Endothelial cell of umbilical vein (primary cell): ENCODE data around the gene RARRES1. TPM values are rescaled to one million over a fixed set of nuclear protein-coding genes. Genes with fewer than 3 reads are reported as not detected.
A peak's percentile ranks its signal among the peaks of the same experiment; 100 is the strongest.

Experiments
- BruUV-seq: library from RNA; stranded (reverse); fragments of 400-500 nt; replicated peaks from 2 replicates; lab custom pipeline; 2021; lab: Mats Ljungman, UMichigan
- CTCF ChIA-PET: fragments of 300-600, 350-600 bp; sonication (Branson Sonifier 250); formaldehyde crosslinking; loops from one replicate; lab custom pipeline; 2021; ENCODE audit warnings: antibody characterized with exemption, inconsistent platforms; lab: Charles Lee
- POLR2A ChIA-PET: fragments of 300-600, 350-600 bp; sonication (Branson Sonifier 250); formaldehyde crosslinking; loops from one replicate; lab custom pipeline; 2021; ENCODE audit warnings: antibody characterized with exemption, inconsistent platforms; lab: Charles Lee
- DNase-seq: peaks from one replicate; pipeline ENCODE4 v3.0.0-alpha.2; 2011; ENCODE audit warnings: low read depth, low spot score
- FAIRE-seq: peaks from 2 replicates; lab custom pipeline; 2011; peaks lifted over from hg19 to GRCh38; lab: Jason Lieb, UNC
- H2AFZ ChIP-seq: 2 replicates; pipeline ENCODE4 v1.6.0; 2012; ENCODE audit warnings: low read depth, low read length, control low read depth, inconsistent platforms
- H3K27ac ChIP-seq: 2 replicates; pipeline ENCODE4 v1.5.1; 2011; ENCODE audit warnings: low read depth, mild to moderate bottlenecking, control low read depth, low read length, moderate library complexity; ENCODE audit not compliant: insufficient read depth
- H3K27me3 ChIP-seq, 2 experiments: 2 replicates each; pipeline versions ENCODE4 v1.6.0 to v1.6.1; 2011; ENCODE audit warnings: low read length in 2 of 2, mixed read lengths in 1 of 2; ENCODE audit not compliant: control insufficient read depth in 2 of 2, insufficient read depth in 2 of 2
- H3K36me3 ChIP-seq, 2 experiments: 2 replicates in 1 of 2; 3 replicates in 1 of 2; pipeline ENCODE4 v1.5.1; 2011; ENCODE audit warnings: low read length in 2 of 2, mild to moderate bottlenecking in 1 of 2, moderate library complexity in 1 of 2; ENCODE audit not compliant: control insufficient read depth in 2 of 2, insufficient read depth in 2 of 2; ENCODE audit errors: extremely low read depth in 1 of 2
- H3K4me1 ChIP-seq: 3 replicates; pipeline ENCODE4 v1.5.1; 2011; ENCODE audit warnings: mild to moderate bottlenecking, low read length; ENCODE audit not compliant: control insufficient read depth, insufficient read depth; ENCODE audit errors: extremely low read depth
- H3K4me2 ChIP-seq: 2 replicates; pipeline ENCODE4 v1.6.1; 2011; ENCODE audit warnings: low read length, control low read depth, mixed read lengths; ENCODE audit not compliant: insufficient read depth
- H3K4me3 ChIP-seq, 3 experiments: fragments of 200-600 bp in 1 of 3; sonication (generic), shearing (Covaris generic) in 1 of 3; replicated peaks in 1 of 3; 2 replicates each; pipeline ENCODE4 v1.5.1; 2011 to 2016; ENCODE audit warnings: control low read depth in 3 of 3, low read length in 3 of 3, mild to moderate bottlenecking in 2 of 3, inconsistent platforms in 1 of 3, low read depth in 1 of 3, moderate library complexity in 1 of 3; ENCODE audit not compliant: insufficient read depth in 1 of 3
- H3K79me2 ChIP-seq: 2 replicates; pipeline ENCODE4 v1.6.0; 2012; ENCODE audit warnings: low read length, inconsistent platforms; ENCODE audit not compliant: control insufficient read depth, insufficient read depth
- H3K9ac ChIP-seq: replicated peaks from 2 replicates; pipeline ENCODE3; 2011; ENCODE audit warnings: low read length, control low read depth; ENCODE audit not compliant: insufficient read depth; ENCODE audit errors: extremely low read depth
- H3K9me1 ChIP-seq: replicated peaks from 3 replicates; pipeline ENCODE4 v1.6.0; 2011; ENCODE audit warnings: mild to moderate bottlenecking, low read length; ENCODE audit not compliant: control insufficient read depth, insufficient read depth; ENCODE audit errors: extremely low read depth
- H3K9me3 ChIP-seq: replicated peaks from 2 replicates; pipeline ENCODE4 v1.5.1; 2012; ENCODE audit warnings: low read length, inconsistent platforms; ENCODE audit not compliant: control insufficient read depth, insufficient read depth
- H4K20me1 ChIP-seq: replicated peaks from 2 replicates; pipeline ENCODE3; 2011; ENCODE audit warnings: mild to moderate bottlenecking, low read length; ENCODE audit not compliant: control insufficient read depth, insufficient read depth; ENCODE audit errors: extremely low read depth
- FOS ChIP-seq: IDR thresholded peaks from 2 replicates; pipeline ENCODE4 v1.6.1; 2011; ENCODE audit warnings: mild to moderate bottlenecking, low read length, moderate library complexity, borderline replicate concordance; ENCODE audit not compliant: insufficient read depth
- GATA2 ChIP-seq: IDR thresholded peaks from 2 replicates; pipeline ENCODE4 v1.7.0; 2011; ENCODE audit warnings: low read depth, mild to moderate bottlenecking, moderate library complexity, mixed read lengths, low read length; ENCODE audit not compliant: insufficient read length, insufficient read depth
- JUN ChIP-seq: IDR thresholded peaks from 2 replicates; pipeline ENCODE4 v1.6.1; 2011; ENCODE audit warnings: borderline replicate concordance, low read depth; ENCODE audit not compliant: insufficient read length, insufficient read depth
- POLR2A ChIP-seq: IDR thresholded peaks from 2 replicates; pipeline ENCODE4 v1.6.1; 2012; ENCODE audit warnings: low read depth, mild to moderate bottlenecking, control low read depth, low read length
- dilution Hi-C: fragments of 300-500 bp; cut with MboI; formaldehyde crosslinking; loops from one replicate; pipeline ENCODE4 v1.15.0; 2019; ENCODE audit warnings: low sequenced_read_pairs; ENCODE audit not compliant: extremely low pct_ligation_motif_present
- intact Hi-C: fragments of 100-400 bp; cut with micrococcal nuclease; formaldehyde crosslinking; loops from one replicate; pipeline ENCODE4 v1.10.0; 2022
- polyA plus RNA-seq, 4 experiments: library from polyadenylated mRNA; depleted of rRNA in 3 of 4; stranded (reverse) in 3 of 4; unstranded in 1 of 4; fragments of >200 nt; gene quantifications; 2 replicates each; pipeline versions ENCODE4 v1.2.1 to v1.2.3, GENCODE V29; 2011 to 2012; ENCODE audit warnings: missing spikeins in 1 of 4
- total RNA-seq: library from RNA; stranded (reverse); gene quantifications from 2 replicates; pipeline ENCODE4 v1.2.3, GENCODE V29; 2021

The RARRES1 gene
- total and polyA plus RNA-seq, 2 donors (not counting 3 experiments of a cell fraction or from before 2014, with no cell fraction given): 0.98 to 1.5 TPM

DNA sequence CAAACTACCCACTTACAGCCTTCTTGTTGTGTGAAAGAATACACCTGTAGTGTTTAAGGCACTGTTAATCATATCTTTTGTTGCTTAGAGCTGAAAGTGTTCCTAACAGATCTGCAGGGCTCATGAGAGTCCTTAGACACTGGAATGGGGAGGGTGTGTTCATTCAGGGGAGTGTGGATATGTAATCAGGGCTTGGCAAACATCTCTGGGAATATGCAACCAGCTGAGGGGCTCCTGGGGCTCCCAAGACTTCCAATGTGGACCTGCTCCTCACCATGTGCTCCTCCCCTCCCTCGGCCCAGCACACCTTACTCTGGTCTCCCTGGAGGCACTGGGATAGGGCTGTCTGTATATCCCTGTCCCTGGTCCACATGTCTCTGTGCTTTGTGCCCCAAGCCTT lies 39.3 kb upstream of the RARRES1 start:
- Histone ChIP-seq H4K20me1 (no peaks in the 10 kb centered on the region), H3K4me1 (peaks cover 21% of the 10 kb centered on the region), H3K9ac (no peak overlapping the region), H3K4me2 (no peak overlapping the region), H3K79me2 (no peaks in the 10 kb centered on the region), H3K9me1 (no peaks in the 10 kb centered on the region), H3K36me3 (no peaks in the 10 kb centered on the region), H3K27ac (no peak overlapping the region), H3K9me3 (no peaks in the 10 kb centered on the region), H2AFZ (no peak overlapping the region), H3K4me3 (no peak overlapping the region), H3K27me3 (no peaks in the 10 kb centered on the region)
- dilution Hi-C loops: no loop called here
- no peak for FAIRE-seq
- ChIA-PET POLR2A (no interaction called here), CTCF (interaction anchor here (0.7 to 1.8 kb wide), 2 partner anchors 11 to 44 kb away, joined by 4 to 5 read pairs; no protein-coding TSS in a partner anchor)
- intact Hi-C loops: no loop called here
- DNase-seq: no peak
- no TSS peak for BruUV-seq
- no peak for TF ChIP-seq FOS
- TF ChIP-seq JUN: no peak
- TF ChIP-seq GATA2: no peak

DNA sequence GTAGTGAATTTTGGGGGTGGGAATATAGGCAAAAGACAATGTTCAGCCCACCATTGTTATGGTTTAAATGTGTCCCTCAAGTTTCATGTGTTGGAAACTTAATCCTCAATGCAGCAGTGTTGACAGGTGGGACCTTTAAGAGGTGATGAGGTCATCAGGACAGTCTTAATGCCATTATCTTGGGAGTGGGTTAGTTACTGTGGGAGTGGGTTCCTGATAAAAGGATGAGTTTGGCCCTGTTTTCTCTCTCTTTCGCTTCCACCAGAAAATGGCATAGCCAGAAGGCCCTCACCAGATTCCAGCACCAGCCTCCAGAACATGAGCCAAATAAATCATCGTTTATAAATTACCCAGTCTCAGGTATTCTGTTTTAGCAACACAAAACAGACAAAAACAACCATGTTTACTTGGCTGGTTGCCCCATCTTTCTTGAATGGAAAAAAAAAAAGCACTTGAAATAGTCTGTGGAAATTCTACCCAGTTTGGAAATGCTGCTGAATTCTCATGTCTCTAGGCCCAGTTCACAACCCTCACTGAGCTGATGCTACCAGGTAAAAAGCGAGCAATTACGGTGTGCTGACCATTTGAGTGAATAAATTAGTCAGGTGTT lies 38.6 kb upstream of the RARRES1 start:
- dilution Hi-C loops: no loop called here
- ChIA-PET CTCF (interaction anchor here (0.7 to 3.7 kb wide), 4 partner anchors 19 to 127 kb away, joined by 3 to 14 read pairs (median 8); partner anchors contain the start of gene GFM1), POLR2A (no interaction called here)
- Histone ChIP-seq H3K27ac (no peak overlapping the region), H3K27me3 (no peaks in the 10 kb centered on the region), H3K9me1 (no peaks in the 10 kb centered on the region), H3K79me2 (no peaks in the 10 kb centered on the region), H3K9ac (no peak overlapping the region), H3K4me3 (no peak overlapping the region), H2AFZ (no peak overlapping the region), H4K20me1 (no peaks in the 10 kb centered on the region), H3K9me3 (no peaks in the 10 kb centered on the region), H3K4me2 (no peak overlapping the region), H3K36me3 (no peaks in the 10 kb centered on the region), H3K4me1 (peaks cover 21% of the 10 kb centered on the region)
- FAIRE-seq (peak; percentile 33), DNase-seq (no peak)
- BruUV-seq: no TSS peak
- TF ChIP-seq POLR2A: no peak
- TF ChIP-seq JUN: no peak
- no peak for TF ChIP-seq FOS
- intact Hi-C loops: no loop called here
